Retinal pigment epithelial cell (primary cell): ENCODE results near the gene PHIP.

Experiments
- DNase-seq: peaks from one replicate; pipeline ENCODE4 v3.0.0-alpha.2; 2010; ENCODE audit warnings: low read depth
- H3K4me3 ChIP-seq: 2 replicates; pipeline ENCODE4 v1.5.1; 2011; ENCODE audit warnings: mild to moderate bottlenecking, low read length, control low read depth, moderate library complexity
- CTCF ChIP-seq: conservative IDR thresholded peaks from 2 replicates; pipeline ENCODE4 v1.5.1; 2011; ENCODE audit warnings: low read depth, low read length, control low read depth, inconsistent platforms

The PHIP gene

GRCh38 chr6:78984225-78984950, 93.7 kb downstream of the PHIP start:
- no peak overlapping the region for H3K4me3 ChIP-seq
- no peak for DNase-seq
- TF ChIP-seq CTCF = no peak

GRCh38 chr6:78967191-78967590, 110.9 kb downstream of the PHIP start:
- no peak overlapping the region for H3K4me3 ChIP-seq
- no peak for TF ChIP-seq CTCF
- no peak for DNase-seq

- TF ChIP-seq CTCF = no peak
- no peak overlapping the region for H3K4me3 ChIP-seq
- DNase-seq = no peak
These were observed 111.5 kb downstream of the PHIP start for GRCh38 chr6:78966542-78966941.

GRCh38 chr6:78962448-78962847, 115.6 kb downstream of the PHIP start:
- DNase-seq = no peak
- no peak overlapping the region for H3K4me3 ChIP-seq
- no peak for TF ChIP-seq CTCF

- DNase-seq = no peak
- no peak overlapping the region for H3K4me3 ChIP-seq
- TF ChIP-seq CTCF = no peak
These were observed 123.3 kb downstream of the PHIP start for GRCh38 chr6:78954740-78955139.

- no peak overlapping the region for H3K4me3 ChIP-seq
- TF ChIP-seq CTCF = no peak
- no peak for DNase-seq
These were observed 124.3 kb downstream of the PHIP start for GRCh38 chr6:78953798-78954197.

GRCh38 chr6:78952362-78952761, 125.7 kb downstream of the PHIP start:
- no peak for TF ChIP-seq CTCF
- no peak for DNase-seq
- no peak overlapping the region for H3K4me3 ChIP-seq
